HG03558 (cell line): Measurements from ENCODE around the gene MYO9A.

Experiments
- ATAC-seq: cut with Tn5 transposase; IDR thresholded peaks from one replicate; pipeline ENCODE4 v1.9.1; 2021; ENCODE audit warnings: moderate number of reproducible peaks; ENCODE audit not compliant: unreplicated experiment; ENCODE audit errors: extremely low read depth

The MYO9A gene

DNA sequence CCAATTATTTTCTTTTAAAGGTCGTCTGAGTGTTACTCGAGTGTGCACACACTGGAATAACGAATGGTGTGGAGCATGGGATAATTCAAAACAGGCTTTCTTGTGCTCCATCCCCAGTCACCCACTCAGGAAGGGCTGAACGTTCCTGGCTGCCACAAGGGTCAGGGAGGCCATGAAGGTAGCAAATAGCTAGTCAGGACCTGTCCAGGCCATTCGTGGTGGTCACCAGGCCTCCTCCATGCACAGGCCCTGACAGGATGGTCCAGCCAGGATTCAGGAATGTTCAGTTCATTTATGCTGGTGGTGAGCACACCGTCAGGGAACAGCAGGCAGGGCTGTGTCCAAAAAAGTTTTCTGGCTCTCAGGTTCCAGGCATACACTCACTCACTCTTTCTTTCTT is 319.3 kb downstream of the MYO9A start:
- no peak for ATAC-seq

DNA sequence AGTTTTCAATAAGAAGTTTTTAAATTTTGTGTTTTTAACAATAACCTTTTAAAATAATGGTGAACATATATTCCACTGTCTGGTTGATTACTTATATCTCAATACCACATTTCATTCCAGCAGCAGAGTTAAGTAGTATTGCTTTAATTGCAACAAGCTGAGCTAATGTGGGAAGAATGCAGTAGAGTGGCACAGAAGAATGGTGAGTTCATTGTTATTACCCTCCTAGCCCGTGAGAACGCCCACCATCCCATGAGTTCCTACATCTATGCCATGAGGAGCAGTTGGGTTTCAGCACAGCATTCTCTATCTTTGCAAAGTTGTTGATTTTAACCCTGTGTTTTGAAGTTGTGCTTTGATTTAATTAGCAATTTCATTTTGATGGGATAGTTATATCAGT is 325.4 kb downstream of the MYO9A start:
- ATAC-seq: no peak

DNA sequence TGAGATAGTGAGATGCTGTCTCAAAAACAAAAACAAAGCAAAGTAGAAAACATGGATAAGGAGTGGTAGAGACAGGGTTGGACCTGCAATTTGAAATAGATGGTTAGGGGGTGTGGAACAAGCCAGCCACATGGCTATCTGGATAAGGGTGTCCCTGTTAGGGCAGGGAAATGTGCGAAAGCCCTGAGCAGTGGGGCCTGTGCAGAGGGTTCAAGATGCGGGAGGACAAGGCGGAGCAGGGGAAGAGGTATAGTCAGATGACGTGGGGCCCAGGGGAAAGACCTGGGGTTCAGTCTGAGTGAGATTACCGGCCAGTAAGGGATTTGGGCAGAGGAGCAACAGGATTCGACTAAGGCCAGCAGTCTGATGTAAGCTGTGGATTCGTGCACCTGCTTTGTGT is 326.0 kb downstream of the MYO9A start:
- ATAC-seq: no peak

DNA sequence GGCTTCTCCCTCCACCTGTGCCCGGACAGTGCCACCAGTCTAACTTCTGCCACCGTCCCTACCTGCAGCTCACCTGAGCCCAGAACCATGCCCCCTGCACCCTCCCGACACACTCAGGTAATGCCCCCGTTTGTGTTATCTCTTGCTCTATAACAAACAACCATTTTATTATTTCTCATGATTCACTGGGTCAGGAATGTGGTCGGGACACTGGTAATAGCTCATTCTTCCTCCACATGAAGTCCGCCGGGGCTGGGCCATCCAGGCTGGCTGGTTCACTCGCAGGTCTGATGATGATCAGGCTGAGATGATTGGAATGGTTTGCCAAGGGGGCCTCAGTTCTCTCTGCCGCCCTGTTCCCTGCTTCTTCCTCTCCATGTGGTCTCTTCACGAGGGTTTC is 327.9 kb downstream of the MYO9A start:
- no peak for ATAC-seq

DNA sequence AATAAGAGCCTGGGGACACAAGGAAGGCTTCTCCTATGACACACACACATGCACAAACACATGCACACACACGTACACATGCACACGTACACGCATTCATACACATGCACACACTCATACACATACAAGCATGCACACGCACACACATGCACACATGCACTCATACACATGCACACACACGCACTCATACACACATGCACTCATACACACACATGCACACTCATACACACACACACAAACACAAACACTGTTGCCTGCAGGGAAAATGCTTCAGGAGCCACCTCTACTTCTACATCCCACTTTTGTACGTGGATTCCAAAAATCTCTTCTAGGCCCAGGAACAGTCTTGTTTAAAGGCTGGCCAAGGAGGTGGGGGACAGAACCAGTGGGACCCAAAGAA is 328.3 kb downstream of the MYO9A start:
- ATAC-seq: no peak

DNA sequence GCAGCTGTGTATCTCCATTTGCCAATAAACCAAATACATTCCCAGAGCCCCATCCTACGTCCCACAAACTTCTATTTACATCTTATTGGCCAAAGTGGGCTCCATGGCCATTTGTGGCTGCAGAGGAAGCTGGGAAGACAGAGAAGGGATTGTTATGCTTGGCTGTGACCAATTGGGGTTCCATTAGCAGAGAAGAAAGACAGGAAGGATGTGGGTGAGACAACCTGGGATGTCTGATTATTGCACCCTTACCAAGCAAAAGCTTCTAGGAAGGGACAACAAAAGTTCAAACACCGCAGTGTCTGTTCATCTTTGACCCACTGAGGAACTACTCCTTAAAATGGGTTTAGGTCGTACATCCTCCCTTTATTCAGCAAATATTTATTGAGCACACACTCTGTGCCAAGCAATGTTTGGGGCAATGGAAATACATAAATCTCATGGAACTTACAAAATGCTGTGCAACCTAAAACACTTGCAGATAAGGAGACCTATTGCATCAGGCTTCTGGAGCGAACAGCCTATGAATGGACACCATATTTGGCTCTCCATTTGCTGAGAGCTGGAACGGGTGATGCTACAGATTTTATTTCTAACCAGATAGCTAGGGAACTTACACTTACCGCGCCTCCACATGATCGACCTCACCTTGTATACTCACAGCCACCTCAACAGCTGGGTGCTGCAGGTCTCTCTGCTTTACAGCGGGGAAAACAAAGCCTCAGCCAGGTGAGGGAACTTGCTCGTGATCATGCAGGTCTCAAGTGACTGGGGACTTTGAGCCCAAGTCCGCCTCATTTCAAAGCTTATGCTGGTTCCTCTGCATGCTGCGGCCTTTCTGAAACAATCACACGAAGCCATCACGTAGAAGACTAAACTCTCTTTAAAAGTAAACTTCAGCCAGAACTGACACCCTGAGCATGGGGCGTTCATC is 329.0 kb downstream of the MYO9A start:
- no peak for ATAC-seq

DNA sequence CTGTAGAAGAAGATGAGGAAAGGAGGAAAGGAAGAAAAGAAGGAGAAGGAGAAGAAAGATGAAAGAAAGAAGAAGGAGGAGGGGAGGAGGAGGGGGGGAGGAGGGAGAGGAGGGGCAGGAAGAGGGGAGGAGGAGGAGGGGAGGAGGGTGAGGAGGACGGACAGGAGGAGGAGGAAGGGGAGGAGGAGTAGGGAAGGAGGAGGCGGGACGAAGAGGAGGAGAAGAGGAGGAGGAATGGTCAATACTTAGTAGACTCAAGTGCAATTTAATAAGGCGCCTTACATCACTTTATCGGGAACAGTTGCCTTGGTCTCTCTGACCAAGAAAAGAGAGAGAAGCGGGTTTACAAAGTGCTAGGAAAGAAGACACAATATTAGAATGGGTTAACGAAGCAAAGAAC is 331.3 kb downstream of the MYO9A start:
- no peak for ATAC-seq

DNA sequence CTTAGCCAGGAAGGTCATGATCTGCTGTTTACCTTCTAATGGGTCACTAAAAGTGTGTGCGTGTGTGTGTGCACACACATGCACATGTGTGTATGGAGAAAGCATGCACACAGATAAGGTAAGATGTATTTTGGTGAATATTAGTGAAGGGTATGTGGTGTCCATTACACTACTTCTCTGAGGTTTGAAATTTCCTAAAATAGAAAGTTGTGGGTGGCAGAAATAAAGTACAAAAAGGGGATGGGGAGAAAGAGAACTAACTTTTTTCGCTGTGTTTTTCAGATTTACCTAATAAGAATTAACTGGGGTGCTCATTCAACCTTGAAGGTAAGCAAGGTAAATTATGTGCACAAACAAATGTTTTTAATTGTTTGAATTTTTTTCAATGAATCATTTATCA is 332.0 kb downstream of the MYO9A start:
- ATAC-seq: no peak

DNA sequence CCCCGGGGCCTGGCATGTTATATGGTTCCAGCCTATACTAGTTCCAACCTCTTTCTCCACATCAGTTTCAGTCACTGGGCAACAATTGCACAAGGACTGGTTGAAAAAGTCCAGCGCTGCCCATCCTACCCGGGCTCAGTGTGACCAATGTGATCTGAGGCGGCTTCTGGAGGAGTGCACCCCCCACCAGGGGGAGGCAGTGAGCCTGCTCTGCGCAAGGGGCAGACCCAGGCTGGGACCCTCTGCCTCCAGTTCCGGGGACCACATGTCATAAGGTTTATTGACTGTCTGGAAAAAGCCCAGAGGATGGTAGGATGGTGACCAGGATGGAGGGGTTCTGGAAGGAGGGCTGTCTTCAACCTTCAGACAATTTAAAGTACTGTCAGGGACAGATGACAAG is 333.2 kb downstream of the MYO9A start:
- ATAC-seq: no peak

DNA sequence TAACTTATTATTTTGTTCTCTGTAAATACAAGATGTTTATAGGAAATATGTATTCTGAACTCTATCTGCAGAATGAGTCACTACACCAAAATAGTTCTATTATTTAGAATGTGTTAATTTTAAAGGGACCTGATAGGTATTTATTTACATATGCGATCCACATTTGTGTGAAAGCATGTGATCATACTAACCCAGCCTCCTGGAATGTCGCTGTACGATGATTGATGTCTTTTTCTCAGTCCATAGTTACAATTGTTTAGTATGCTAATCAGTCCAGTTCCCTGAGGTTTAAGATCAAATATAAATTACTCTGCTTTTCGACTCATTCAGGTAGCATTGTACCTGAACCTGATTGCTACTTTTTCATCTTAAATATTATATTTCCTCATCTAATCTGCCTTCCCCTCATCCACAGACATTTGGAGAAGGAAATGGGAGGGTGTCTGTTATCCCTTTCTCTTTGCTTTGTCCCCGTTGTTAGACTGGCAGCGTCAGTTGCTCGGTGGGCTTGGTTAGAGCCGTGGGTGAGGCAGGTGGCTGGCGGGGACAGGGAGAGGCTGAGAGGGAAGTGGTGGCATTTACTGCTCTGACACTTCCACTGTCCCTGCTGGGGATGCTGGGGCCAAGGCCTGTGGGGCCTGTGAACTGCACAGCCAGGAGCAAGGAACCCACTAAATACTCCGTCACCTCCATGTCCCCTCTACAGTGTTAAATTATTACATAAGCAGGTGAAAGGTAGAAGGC is 335.4 kb downstream of the MYO9A start:
- ATAC-seq: no peak

DNA sequence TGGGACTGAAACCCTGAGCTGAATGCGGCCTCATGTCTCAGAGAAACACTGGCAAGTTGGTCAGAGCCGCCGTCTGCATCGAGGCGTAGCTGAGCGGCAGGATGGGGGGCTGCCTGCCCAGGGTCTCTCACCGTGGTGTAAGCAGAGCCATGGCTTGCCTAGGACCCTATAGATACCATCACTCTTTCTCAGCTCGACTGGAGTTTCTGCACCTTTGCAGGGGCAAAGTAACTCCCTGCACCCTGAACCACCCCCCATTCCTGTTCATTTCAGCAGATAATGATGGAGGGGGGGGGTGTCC is 336.0 kb downstream of the MYO9A start:
- no peak for ATAC-seq

DNA sequence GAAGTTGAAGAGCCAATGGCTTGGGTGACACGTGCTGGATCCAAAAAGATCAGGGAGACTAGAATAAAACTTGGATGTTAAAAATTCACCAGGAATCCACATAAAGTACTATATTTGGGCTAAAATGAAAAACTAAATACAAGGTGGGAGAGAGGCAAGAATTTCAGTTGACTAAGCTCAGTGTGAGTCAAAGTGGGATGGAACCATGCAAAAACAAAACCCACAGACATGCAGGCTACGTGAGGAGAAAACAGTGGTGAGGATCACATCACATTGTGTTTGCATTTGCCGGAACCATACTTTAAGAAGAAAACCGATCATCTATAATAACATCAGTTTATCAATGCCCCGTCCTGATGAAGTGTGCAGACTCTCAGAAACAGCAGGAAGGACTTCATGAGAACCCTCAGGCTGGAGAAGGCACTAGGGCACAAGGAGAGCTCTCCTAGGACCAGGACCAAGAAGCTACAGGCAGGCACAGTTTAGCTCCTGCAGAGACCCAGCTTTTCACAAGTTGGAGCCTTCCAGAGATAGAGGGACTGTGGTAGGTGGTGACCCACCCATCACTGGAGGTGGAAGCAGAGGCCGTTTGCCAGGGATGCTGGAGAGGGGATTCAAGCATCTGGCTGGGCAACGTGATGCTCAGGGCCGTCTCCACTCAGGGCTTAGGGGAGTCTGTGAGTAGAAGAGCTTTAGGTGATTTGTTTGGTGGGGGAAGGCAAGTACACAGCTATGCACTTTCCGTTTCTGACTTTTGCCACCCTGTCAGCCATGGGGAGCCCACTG is 336.6 kb downstream of the MYO9A start:
- ATAC-seq: no peak

DNA sequence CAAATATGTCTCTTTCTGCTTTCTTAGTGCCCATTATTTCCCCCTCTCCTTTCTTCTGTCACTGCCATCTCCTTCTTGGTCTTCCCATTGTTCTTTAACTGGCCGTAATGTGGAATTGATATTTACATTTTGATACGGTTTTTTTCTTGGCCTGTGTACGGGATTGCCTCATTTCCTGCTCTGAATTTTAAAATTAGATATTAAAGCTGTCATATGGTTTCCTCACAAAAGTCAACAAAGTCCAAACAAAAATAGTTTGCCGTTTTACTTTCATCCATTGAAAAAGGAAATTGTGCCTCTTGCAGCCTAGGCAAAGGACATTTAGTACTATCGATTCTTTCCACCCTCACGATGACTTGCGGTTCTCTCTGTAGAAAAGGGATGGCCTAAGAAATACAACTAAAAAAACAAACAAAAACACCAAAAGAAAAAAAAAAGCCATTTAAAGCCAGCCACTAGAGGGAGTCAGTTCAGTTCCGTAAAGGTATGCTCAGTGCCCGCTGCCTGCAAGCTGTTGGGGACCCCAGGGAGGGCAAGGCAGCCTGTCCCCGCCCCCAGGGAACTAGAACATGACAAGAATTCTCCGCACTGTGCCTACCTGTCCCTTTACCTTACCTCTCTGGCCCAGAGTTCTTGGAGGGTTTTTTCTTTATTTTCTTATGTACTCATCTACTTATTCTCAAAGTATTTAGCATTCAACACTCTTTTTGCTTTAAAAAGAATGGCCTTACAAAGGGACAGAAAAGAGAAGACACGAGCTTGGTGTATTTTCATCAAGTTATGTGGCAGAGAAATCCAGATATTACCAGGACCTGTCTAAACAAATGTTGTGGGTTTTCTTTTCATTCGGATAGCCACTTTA is 337.6 kb downstream of the MYO9A start:
- no peak for ATAC-seq

DNA sequence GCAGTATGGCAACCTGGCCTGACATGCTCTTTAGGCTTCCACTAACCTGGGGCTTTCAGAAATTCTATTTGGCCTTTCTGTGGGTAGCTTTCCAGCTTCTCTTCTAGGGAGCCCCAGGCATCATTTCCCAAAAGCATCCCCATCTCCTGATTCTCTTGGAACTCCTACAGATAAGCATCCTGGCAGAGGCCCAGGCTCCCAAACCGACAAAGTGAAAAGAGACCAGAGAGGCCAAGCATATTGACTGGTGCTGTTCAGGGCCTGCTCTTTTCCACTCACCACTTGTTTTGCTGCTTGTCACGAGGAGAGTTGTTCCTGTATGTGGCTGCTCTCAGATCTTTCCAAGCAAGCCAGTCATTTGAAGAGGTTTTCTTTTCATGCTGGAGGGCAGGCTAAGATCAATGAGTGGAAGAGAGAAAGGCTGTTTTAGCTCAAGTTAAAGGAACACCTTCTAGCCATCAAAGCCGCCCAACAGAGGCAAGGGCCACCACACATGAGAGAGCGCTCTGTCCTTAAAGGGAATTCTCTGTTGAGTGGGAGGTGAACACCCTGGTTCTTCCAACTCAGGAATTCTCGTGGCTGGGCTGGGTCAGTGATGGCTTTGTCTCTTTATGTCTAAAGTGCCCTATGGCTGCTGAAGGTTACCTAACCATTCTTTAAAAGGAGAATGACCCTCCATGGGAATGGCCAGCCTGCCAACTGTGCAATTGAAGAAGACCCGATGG is 338.7 kb downstream of the MYO9A start:
- ATAC-seq: no peak

DNA sequence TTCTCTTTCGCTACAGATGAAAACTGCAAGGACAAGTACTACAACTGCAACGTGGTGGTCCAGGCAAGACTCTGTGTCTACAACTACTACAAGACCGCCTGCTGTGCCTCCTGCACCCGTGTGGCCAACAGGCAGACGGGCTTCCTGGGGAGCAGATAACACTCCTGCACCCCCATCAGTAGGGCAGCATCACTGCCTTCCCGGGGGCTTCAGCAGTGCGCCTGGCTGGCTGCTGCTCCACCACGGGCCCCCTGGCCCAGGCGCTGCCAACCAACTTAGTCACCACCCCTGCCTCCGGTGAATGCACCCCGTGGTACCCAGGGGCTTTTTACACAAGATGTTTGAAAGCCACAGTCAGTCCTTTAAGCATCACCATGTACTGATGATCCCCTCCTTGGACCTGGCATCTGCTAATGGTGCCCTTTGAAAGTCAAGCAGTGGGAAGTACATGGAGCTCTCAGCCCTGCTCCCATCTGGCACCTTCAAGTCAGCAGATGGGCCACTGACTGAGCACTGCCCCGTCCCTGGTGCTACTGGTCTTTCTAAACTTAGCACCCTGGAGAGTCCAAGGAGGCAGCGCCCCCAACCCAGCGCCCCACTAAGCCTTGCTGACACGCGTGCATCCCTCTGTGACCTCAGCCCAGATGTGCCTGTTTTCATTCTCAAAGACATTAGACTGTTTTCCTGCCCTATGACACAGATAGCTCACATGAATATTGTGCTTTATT is 340.6 kb downstream of the MYO9A start:
- no peak for ATAC-seq

DNA sequence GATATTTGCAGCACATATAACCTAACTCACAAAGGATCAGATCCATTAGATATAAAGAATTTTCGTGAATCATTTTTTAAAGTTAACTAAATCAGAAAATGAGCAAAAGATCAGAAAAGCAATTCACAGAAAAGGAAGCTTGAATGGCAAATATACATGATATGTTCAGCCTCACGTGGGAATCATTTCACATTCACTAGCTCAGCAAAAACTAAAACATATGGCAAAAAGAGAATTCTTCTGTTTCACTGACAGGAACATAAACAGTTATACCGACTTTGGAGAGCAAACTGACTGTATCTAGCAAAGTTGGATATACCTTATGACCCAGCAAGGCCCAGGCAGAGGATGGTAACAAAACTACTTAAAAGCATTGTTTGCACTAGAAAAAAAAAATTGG is 341.6 kb downstream of the MYO9A start:
- ATAC-seq: no peak

DNA sequence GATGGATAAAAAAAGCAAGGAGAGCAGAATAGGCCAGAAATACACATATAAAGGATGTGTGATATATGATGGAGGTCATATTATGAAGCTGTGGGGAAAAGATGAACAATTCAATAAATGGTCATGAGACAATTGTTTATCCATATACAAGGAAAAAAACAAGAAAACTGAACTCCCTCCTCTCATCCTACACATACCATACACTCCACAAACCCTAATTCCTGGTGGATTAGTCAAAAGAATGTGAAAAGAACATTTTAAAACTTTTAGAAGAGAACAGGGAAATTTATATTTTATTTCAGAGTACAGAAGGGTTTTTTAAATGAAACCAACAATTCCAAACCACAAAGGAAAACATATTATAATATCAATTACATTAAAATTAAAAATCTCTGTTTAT is 342.1 kb downstream of the MYO9A start:
- no peak for ATAC-seq

DNA sequence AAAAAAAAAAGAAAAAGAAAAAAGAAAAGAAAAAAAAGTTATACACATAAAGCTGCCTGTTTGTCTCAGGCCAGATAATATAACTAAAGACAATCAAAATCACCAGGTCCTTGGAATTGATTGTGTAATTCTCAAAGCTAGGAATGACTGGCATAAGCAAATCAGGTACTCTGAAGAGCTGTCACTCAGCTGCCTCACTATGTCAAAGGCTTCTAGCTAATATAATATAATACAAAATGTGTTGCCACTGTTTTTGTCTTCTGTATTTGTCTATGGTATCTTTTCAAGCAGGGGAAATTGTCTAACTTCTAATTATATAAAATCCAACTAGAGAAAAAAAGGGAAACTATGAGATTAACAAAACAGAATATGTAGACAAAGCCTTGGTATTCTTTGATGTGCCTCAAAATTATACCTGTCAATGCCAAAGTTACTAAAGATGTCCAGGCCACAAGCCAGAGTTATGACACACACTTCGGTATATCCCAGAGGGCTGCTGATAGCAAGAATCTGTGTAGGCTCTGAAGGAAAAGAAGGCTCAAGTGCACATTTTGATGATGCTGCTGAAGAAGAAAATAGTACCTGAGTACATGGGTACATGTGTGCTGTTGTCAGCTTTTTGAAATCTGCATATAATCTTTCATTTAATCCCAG is 344.6 kb downstream of the MYO9A start:
- ATAC-seq: no peak
